Measurements from ENCODE around the gene RNF214.

The RNF214 gene

GRCh38 chr11:117289795-117290194 lies 57.3 kb downstream of the RNF214 start:
- FAIRE-seq, result no peak
- DNase-seq (ENCODE audit: insufficient read length), result no peak
- no peak for TF ChIP-seq POLR2A (IDR thresholded peaks at IDR 0.05; ENCODE audit: low read depth, low read length)
- TF ChIP-seq TAF1 (IDR thresholded peaks at IDR 0.05; ENCODE audit: borderline replicate concordance, low read depth, low read length), result no peak
- no peak for TF ChIP-seq POLR2AphosphoS5 (IDR thresholded peaks at IDR 0.05; ENCODE audit: low read depth, low read length)

DNA sequence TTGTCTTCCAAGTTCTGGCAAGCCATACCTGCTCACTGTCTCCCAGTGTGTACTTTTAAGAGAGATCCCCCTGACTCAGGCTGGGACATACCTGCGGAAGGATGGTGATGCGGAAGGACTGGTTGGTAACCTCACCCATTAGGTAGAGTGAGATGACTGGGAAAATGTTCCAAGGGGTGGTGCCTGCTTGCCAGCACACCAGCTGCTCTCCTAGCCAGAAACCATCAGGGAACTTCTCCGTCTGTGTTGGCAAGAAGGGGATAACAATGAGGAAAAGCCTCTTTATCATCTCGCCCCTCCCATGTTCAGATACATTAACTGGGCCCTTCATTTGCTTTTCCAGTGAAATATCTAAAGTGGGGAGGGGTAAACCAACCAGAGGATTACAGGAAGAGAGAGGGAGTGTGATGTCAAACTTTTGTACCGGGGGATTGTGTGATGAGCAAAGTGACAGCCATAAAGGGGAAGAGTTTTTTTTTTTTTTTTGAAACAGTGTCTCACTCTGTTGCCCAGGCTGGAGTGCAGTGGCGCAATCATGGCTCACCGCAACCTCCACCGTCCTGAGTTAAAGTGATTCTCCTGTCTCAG lies 58.4 kb downstream of the RNF214 start, which contains the start of gene BACE1-AS:
BACE1-AS (plus strand) TSS at position 538 of the 588 bp plus-strand sequence.
- DNase-seq (ENCODE audit: insufficient read length), result no peak
- TF ChIP-seq TAF1 (IDR thresholded peaks at IDR 0.05; ENCODE audit: borderline replicate concordance, low read depth, low read length) (no peak), POLR2A (IDR thresholded peaks at IDR 0.05; ENCODE audit: low read depth, low read length) (no peak), POLR2AphosphoS5 (IDR thresholded peaks at IDR 0.05; ENCODE audit: low read depth, low read length) (no peak)
- no peak for FAIRE-seq

- DNase-seq (ENCODE audit: insufficient read length), result no peak
- TF ChIP-seq POLR2A (IDR thresholded peaks at IDR 0.05; ENCODE audit: low read depth, low read length) (no peak), TAF1 (IDR thresholded peaks at IDR 0.05; ENCODE audit: borderline replicate concordance, low read depth, low read length) (no peak), POLR2AphosphoS5 (IDR thresholded peaks at IDR 0.05; ENCODE audit: low read depth, low read length) (no peak)
- no peak for FAIRE-seq
Measured at GRCh38 chr11:117292616-117293015, 60.1 kb downstream of the RNF214 start.

DNA sequence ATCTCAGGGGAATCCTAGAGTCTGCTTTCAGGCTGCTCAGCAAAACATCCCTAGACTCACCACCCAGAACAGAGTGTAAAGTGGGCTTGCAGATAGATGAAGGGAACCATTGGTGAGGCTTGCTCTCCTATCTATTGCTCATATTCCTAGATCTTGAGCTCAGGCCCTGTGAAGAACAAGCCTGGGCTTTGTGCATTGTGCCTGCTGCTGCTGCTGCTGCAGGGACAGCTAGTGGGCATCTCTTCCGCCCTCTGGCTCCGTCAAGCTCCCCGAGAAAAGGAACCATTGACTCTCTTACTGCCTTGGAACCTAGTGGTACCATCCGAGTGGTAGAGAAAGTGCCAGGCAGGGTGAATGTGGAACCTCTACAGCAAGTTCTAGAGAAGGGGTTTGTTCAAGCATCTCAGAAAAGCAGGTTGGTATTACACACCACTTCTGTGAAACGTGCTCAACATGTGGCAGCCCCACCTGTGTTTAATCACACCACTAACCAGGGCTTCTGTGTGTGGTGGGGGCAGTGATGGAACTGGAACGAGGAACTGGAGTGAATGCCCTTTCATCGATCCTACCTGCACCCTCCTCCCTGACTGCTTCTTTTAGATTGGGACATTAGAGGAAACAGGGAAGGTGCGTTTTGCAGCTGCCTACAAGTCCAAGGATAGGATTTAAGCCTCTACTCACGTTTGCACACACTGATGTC lies 63.1 kb downstream of the RNF214 start:
- no peak for FAIRE-seq

GRCh38 chr11:117296881-117297280 lies 64.4 kb downstream of the RNF214 start:
- no peak for TF ChIP-seq POLR2AphosphoS5 (IDR thresholded peaks at IDR 0.05; ENCODE audit: low read depth, low read length)
- no peak for TF ChIP-seq TAF1 (IDR thresholded peaks at IDR 0.05; ENCODE audit: borderline replicate concordance, low read depth, low read length)
- no peak for TF ChIP-seq POLR2A (IDR thresholded peaks at IDR 0.05; ENCODE audit: low read depth, low read length)
- DNase-seq (ENCODE audit: insufficient read length) (no peak), FAIRE-seq (no peak)

More for the DNA sequence above, 63.1 kb downstream of the RNF214 start:
- DNase-seq (ENCODE audit: insufficient read length), result no peak
- TF ChIP-seq TAF1 (IDR thresholded peaks at IDR 0.05; ENCODE audit: borderline replicate concordance, low read depth, low read length), result no peak
- TF ChIP-seq POLR2A (IDR thresholded peaks at IDR 0.05; ENCODE audit: low read depth, low read length), result no peak

DNA sequence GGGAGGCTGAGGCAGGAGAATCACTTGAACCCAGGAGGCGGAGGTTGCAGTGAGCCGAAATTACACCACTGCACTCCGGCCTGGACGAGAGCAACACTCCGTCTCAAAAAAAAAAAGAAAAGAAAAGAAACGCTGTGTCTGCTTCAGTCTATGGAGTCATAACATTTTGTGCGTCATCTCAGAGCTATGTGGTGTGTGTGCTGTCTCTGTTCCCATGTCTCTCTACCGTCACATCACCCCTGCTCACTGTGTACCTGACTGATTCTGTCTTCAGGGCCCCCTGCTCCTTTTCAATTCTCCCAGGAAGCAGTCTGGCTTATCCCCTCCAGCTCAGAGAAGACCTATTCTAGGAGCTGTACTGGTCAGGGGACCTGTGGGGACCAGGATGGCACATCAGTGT lies 65.7 kb downstream of the RNF214 start:
- TF ChIP-seq POLR2AphosphoS5 (IDR thresholded peaks at IDR 0.05; ENCODE audit: low read depth, low read length), result no peak
- TF ChIP-seq POLR2A (IDR thresholded peaks at IDR 0.05; ENCODE audit: low read depth, low read length), result no peak
- FAIRE-seq, result no peak
- no peak for DNase-seq (ENCODE audit: insufficient read length)

DNA sequence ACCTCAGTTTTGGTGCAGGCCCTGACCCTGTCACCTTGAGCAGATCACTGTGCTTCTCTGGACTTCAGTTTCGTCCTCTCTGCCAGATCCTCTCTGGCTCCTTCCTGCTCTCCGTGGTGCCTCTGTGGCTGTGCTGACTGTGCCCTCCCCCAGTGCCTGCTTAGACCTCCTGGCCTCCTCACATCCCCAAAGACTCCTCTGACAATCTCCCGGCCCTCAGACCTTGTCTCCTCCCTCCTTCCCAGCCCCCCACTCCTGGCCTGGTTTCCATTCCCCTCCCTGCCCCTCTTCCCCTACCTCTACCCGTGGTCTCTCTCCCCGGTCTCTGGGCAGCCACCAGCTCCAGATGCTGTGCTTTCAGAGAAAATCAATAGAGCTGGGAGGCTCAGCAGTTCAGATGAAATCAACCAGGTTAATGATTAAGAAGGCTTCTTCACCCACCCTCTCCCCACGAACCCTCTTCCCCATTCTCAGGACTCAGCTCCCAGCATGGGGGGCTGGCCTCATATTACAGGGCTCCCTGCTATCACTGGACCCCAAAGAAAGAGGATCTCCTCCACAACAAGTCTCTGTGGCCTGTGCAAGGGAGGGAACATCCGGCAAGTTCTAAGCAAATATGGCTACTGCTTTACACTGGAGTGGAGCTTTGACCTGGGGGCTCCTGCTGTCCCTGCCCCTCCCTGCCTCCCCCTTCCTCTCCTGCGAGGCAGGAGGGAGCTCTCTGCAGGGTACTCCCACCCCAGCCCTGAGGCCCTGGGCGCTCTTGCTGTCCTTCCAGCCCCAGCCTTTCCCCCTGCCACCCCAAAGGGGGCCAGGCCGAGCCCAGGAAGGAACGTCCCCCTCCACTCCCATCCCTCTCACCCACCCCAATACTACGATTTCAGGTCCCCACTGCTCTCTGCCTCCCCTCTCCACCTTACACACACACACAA lies 67.1 kb downstream of the RNF214 start:
- FAIRE-seq, result no peak
- no peak for DNase-seq (ENCODE audit: insufficient read length)

GRCh38 chr11:117300283-117300663 lies 67.8 kb downstream of the RNF214 start:
- no peak for FAIRE-seq
- no peak for DNase-seq (ENCODE audit: insufficient read length)
- TF ChIP-seq TAF1 (IDR thresholded peaks at IDR 0.05; ENCODE audit: borderline replicate concordance, low read depth, low read length) (no peak), POLR2A (IDR thresholded peaks at IDR 0.05; ENCODE audit: low read depth, low read length) (no peak), POLR2AphosphoS5 (IDR thresholded peaks at IDR 0.05; ENCODE audit: low read depth, low read length) (no peak)

More for the DNA sequence above, 67.1 kb downstream of the RNF214 start:
- no peak for TF ChIP-seq POLR2AphosphoS5 (IDR thresholded peaks at IDR 0.05; ENCODE audit: low read depth, low read length)
- TF ChIP-seq POLR2A (IDR thresholded peaks at IDR 0.05; ENCODE audit: low read depth, low read length), result no peak
- no peak for TF ChIP-seq TAF1 (IDR thresholded peaks at IDR 0.05; ENCODE audit: borderline replicate concordance, low read depth, low read length)

- FAIRE-seq (no peak), DNase-seq (ENCODE audit: insufficient read length) (no peak)
- TF ChIP-seq POLR2AphosphoS5 (IDR thresholded peaks at IDR 0.05; ENCODE audit: low read depth, low read length) (no peak), POLR2A (IDR thresholded peaks at IDR 0.05; ENCODE audit: low read depth, low read length) (no peak), TAF1 (IDR thresholded peaks at IDR 0.05; ENCODE audit: borderline replicate concordance, low read depth, low read length) (no peak)
Measured at GRCh38 chr11:117300773-117301172, 68.3 kb downstream of the RNF214 start.

DNA sequence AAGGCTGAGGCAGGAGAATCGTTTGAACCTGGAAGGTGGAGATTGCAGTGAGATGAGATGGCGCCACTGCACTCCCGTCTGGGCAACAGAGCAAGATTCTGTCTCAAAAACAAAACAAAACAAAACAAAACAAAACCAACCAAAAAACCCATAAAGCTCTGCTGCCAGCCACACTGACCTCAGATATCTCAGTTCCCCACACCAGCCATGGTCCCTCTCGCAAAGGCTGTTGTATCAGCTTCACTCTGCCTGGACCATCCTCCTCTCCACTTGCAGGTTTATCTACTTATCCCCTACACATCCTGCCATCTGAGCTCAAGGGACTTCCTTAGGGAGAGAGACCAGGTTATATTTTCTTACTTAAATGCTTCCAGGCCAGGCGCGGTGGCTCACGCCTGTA lies 69.8 kb downstream of the RNF214 start:
- no peak for TF ChIP-seq POLR2AphosphoS5 (IDR thresholded peaks at IDR 0.05; ENCODE audit: low read depth, low read length)
- no peak for TF ChIP-seq TAF1 (IDR thresholded peaks at IDR 0.05; ENCODE audit: borderline replicate concordance, low read depth, low read length)
- TF ChIP-seq POLR2A (IDR thresholded peaks at IDR 0.05; ENCODE audit: low read depth, low read length), result no peak
- no peak for FAIRE-seq
- DNase-seq (ENCODE audit: insufficient read length), result no peak

DNA sequence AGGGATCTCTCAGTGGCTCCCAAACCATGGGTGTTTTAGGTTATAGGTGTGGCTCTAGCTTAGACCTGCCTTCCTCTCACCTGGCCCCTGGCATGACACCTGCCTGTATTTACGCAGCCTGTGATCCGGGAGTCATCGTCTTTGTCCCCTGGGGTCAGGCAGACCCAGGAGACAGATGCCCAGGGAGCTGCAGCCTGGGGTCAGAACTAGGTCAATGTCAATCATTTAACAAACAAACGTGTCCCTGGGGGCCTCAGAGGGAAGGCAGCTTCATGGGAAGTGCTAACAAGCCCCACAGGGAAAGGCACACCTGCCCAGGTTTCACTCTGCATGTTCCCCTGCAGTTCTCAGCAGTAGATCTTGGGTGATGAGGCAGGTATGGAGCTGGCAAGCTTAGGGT lies 70.6 kb downstream of the RNF214 start:
- TF ChIP-seq POLR2A (IDR thresholded peaks at IDR 0.05; ENCODE audit: low read depth, low read length) (no peak), TAF1 (IDR thresholded peaks at IDR 0.05; ENCODE audit: borderline replicate concordance, low read depth, low read length) (no peak), POLR2AphosphoS5 (IDR thresholded peaks at IDR 0.05; ENCODE audit: low read depth, low read length) (no peak)
- FAIRE-seq (no peak), DNase-seq (ENCODE audit: insufficient read length) (no peak)
